PC-9 (cell line): ENCODE measurements around the gene PTGFRN. TPM values are rescaled to one million over a fixed set of nuclear protein-coding genes. Genes with fewer than 3 reads are reported as not detected.

Source experiments
- BruUV-seq: library from RNA; stranded (reverse); fragments of 400-500 nt; replicated peaks from 2 replicates; lab custom pipeline; 2021; lab: Mats Ljungman, UMichigan
- CTCF ChIA-PET: fragments of 300-600 bp; sonication (Branson Sonifier 250); formaldehyde crosslinking; loops from one replicate; lab custom pipeline; 2022; ENCODE audit warnings: antibody characterized with exemption; lab: Charles Lee
- POLR2A ChIA-PET: fragments of 300-600 bp; sonication (Branson Sonifier 250); formaldehyde crosslinking; loops from one replicate; lab custom pipeline; 2022; ENCODE audit warnings: antibody characterized with exemption; ENCODE audit not compliant: unreplicated experiment; lab: Charles Lee
- DNase-seq, 2 experiments: peaks; one replicate each; pipeline versions ENCODE4 v3.0.0 to v3.0.0-alpha.2; 2015 to 2022; ENCODE audit warnings: mixed read lengths in 1 of 2
- H2AFZ ChIP-seq: fragments of 200-600 bp; sonication (generic); 2 replicates; pipeline ENCODE4 v1.8.1; 2017; ENCODE audit warnings: antibody characterized with exemption
- H3F3A ChIP-seq: fragments of 200-600 bp; sonication (generic); 2 replicates; pipeline ENCODE4 v1.8.1; 2017; ENCODE audit warnings: antibody characterized with exemption, mild to moderate bottlenecking, low read depth; ENCODE audit not compliant: insufficient read depth
- H3K27ac ChIP-seq: fragments of 200-600 bp; sonication (generic); 2 replicates; pipeline ENCODE4 v1.6.1; 2016; ENCODE audit warnings: mixed run types
- H3K27me3 ChIP-seq: fragments of 200-600 bp; sonication (generic); 2 replicates; pipeline ENCODE4 v1.6.1; 2016; ENCODE audit warnings: low read depth, mixed run types; ENCODE audit not compliant: insufficient read depth
- H3K36me3 ChIP-seq: fragments of 200-600 bp; sonication (generic); 2 replicates; pipeline ENCODE4 v1.6.1; 2016; ENCODE audit warnings: low read depth, mixed run types
- H3K4me1 ChIP-seq: fragments of 200-600 bp; sonication (generic); replicated peaks from 2 replicates; pipeline ENCODE4 v1.6.1; 2016; ENCODE audit warnings: mixed run types; ENCODE audit not compliant: insufficient read depth
- H3K4me2 ChIP-seq: fragments of 200-600 bp; sonication (generic); 2 replicates; pipeline ENCODE4 v1.6.1; 2017; ENCODE audit warnings: mixed run types
- H3K4me3 ChIP-seq: fragments of 200-600 bp; sonication (generic); 2 replicates; pipeline ENCODE4 v1.6.1; 2016; ENCODE audit warnings: mixed run types
- H3K79me2 ChIP-seq: fragments of 200-600 bp; sonication (generic); 2 replicates; pipeline ENCODE4 v1.6.1; 2017; ENCODE audit warnings: low read depth, mixed run types
- H3K9me2 ChIP-seq: fragments of 200-600 bp; sonication (generic); 2 replicates; pipeline ENCODE4 v1.8.1; 2017; ENCODE audit warnings: mild to moderate bottlenecking; ENCODE audit not compliant: insufficient read depth
- H3K9me3 ChIP-seq: fragments of 200-600 bp; sonication (generic); 2 replicates; pipeline ENCODE4 v1.8.1; 2016; ENCODE audit warnings: low read depth; ENCODE audit not compliant: insufficient read depth
- H4K20me1 ChIP-seq: fragments of 200-600 bp; sonication (generic); 2 replicates; pipeline ENCODE4 v1.8.1; 2017; ENCODE audit not compliant: insufficient read depth
- EZH2 ChIP-seq: fragments of 200-600 bp; sonication (generic); IDR thresholded peaks from 2 replicates; pipeline ENCODE4 v1.8.0; 2017; ENCODE audit warnings: antibody characterized with exemption, low read depth
- intact Hi-C: fragments of 100-400 bp; cut with micrococcal nuclease; formaldehyde crosslinking; loops from one replicate; pipeline ENCODE4 v1.10.0; 2022; ENCODE audit not compliant: unreplicated experiment
- total RNA-seq: library from RNA; stranded (reverse); gene quantifications from 2 replicates; pipeline ENCODE4 v1.2.3, GENCODE V29; 2021
- TF ChIP-seq, protein P1 (sequence below): fragments of 200-600 bp; sonication (generic); conservative IDR thresholded peaks from 2 replicates; pipeline ENCODE4 v1.6.1; 2017; ENCODE audit warnings: mixed run types, antibody characterized with exemption, mild to moderate bottlenecking, moderate library complexity

Gene PTGFRN
- total RNA-seq, 1 experiment from 2014 or later = 87.3 TPM

DNA sequence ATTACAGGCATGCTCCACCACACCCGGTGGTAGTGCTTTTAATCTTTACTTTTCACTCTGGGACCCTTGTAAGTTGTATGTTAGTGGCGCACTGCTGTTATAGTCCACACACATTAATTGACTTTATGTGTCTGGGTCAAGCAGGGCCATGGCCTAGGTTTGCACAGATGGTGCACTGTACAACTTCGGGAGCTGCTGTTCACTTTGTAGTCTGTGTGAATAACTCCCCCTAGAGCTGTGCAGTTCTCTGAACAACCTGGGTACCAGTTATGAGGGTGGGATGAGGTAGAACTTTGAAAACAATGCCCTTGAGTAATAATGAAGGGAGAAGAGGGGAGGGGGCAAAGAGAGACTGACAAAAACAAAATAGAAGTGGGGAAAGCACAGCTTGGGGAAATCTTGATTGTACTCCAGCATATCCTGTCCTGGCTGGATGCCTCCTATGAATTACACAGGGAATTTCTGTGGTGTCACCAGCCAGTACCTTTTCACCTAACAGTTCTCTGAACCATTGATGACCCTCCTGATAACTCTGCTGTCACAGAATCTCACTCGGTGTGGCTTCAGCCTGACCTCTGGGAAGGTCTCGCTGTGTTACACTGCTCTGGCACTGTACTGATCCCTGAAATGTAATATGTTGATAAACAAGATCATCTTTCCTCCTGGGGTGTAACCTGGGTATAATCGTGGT is 2.2 kb downstream of the PTGFRN start:
- H3K36me3 ChIP-seq = no peaks in the 10 kb centered on the region
- no peaks in the 10 kb centered on the region for H3K27me3 ChIP-seq
- no peak overlapping the region for H2AFZ ChIP-seq
- no TSS peak for BruUV-seq
- H3K9me2 ChIP-seq = no peaks in the 10 kb centered on the region
- no peaks in the 10 kb centered on the region for H4K20me1 ChIP-seq
- H3K4me1 ChIP-seq = peaks cover 66% of the 10 kb centered on the region
- H3F3A ChIP-seq = peaks cover 18% of the 10 kb centered on the region
- H3K4me3 ChIP-seq = peak overlapping the region; percentile 77; the same call in 1 of the 2 replicates
- ChIA-PET CTCF (no interaction called here), POLR2A (interaction anchor here (0.8 kb wide), 1 partner anchor 218 kb away, joined by 4 read pairs; no protein-coding TSS in a partner anchor)
- peaks cover 65% of the 10 kb centered on the region for H3K79me2 ChIP-seq
- no peak overlapping the region for H3K27ac ChIP-seq
- intact Hi-C loops = loop anchor here (5.0 to 10.0 kb wide), 2 partner anchors 175 to 337 kb away; partner anchors contain the start of gene CD58
- peak overlapping the region; percentile 97 for H3K4me2 ChIP-seq
- no peaks in the 10 kb centered on the region for H3K9me3 ChIP-seq
- no peak for DNase-seq
- TF ChIP-seq, protein P1, sequence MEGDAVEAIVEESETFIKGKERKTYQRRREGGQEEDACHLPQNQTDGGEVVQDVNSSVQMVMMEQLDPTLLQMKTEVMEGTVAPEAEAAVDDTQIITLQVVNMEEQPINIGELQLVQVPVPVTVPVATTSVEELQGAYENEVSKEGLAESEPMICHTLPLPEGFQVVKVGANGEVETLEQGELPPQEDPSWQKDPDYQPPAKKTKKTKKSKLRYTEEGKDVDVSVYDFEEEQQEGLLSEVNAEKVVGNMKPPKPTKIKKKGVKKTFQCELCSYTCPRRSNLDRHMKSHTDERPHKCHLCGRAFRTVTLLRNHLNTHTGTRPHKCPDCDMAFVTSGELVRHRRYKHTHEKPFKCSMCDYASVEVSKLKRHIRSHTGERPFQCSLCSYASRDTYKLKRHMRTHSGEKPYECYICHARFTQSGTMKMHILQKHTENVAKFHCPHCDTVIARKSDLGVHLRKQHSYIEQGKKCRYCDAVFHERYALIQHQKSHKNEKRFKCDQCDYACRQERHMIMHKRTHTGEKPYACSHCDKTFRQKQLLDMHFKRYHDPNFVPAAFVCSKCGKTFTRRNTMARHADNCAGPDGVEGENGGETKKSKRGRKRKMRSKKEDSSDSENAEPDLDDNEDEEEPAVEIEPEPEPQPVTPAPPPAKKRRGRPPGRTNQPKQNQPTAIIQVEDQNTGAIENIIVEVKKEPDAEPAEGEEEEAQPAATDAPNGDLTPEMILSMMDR = no peak
- no peak for TF ChIP-seq EZH2

- no peak for DNase-seq
- no TSS peak for BruUV-seq
- H3K79me2 ChIP-seq = peaks cover 74% of the 10 kb centered on the region
- no peak overlapping the region for H2AFZ ChIP-seq
- peaks cover 61% of the 10 kb centered on the region for H3K4me1 ChIP-seq
- H3K9me3 ChIP-seq = no peaks in the 10 kb centered on the region
- no peaks in the 10 kb centered on the region for H3K9me2 ChIP-seq
- peaks cover 9% of the 10 kb centered on the region; the same call in 1 of the 2 replicates for H3F3A ChIP-seq
- no peak overlapping the region for H3K4me2 ChIP-seq
- POLR2A ChIA-PET = interaction anchor here (0.8 kb wide), 1 partner anchor 219 kb away, joined by 4 read pairs; no protein-coding TSS in a partner anchor
- TF ChIP-seq EZH2 = no peak
- TF ChIP-seq, protein P1 = no peak
- H3K27ac ChIP-seq = no peak overlapping the region
- no peak overlapping the region for H3K4me3 ChIP-seq
- H3K27me3 ChIP-seq = no peaks in the 10 kb centered on the region
- CTCF ChIA-PET = no interaction called here
- intact Hi-C loops = loop anchor here (5.0 to 10.0 kb wide), 2 partner anchors 176 to 338 kb away; partner anchors contain the start of gene CD58
- no peaks in the 10 kb centered on the region for H3K36me3 ChIP-seq
- H4K20me1 ChIP-seq = no peaks in the 10 kb centered on the region
Measured at GRCh38 chr1:116912846-116913245, 3.1 kb downstream of the PTGFRN start.

GRCh38 chr1:116913941-116914340 is 4.2 kb downstream of the PTGFRN start:
- intact Hi-C loops = loop anchor here (5.0 to 10.0 kb wide), 2 partner anchors 177 to 339 kb away; partner anchors contain the start of gene CD58
- H4K20me1 ChIP-seq = no peaks in the 10 kb centered on the region
- peaks cover 69% of the 10 kb centered on the region for H3K4me1 ChIP-seq
- no peaks in the 10 kb centered on the region for H3K9me3 ChIP-seq
- H3K79me2 ChIP-seq = peaks cover 85% of the 10 kb centered on the region
- no peaks in the 10 kb centered on the region for H3K27me3 ChIP-seq
- no peak for TF ChIP-seq EZH2
- TF ChIP-seq, protein P1 = no peak
- no TSS peak for BruUV-seq
- no peak overlapping the region for H2AFZ ChIP-seq
- H3K4me3 ChIP-seq = no peak overlapping the region
- H3F3A ChIP-seq = peaks cover 14% of the 10 kb centered on the region; the same call in 1 of the 2 replicates
- POLR2A ChIA-PET = no interaction called here
- H3K36me3 ChIP-seq = no peaks in the 10 kb centered on the region
- H3K9me2 ChIP-seq = no peaks in the 10 kb centered on the region
- CTCF ChIA-PET = no interaction called here
- DNase-seq = no peak
- no peak overlapping the region for H3K4me2 ChIP-seq
- no peak overlapping the region for H3K27ac ChIP-seq
